Brain microvascular endothelial cell (primary cell): ENCODE data around the gene ARHGAP32.

Experiments used
- DNase-seq: peaks from one replicate; pipeline ENCODE4 v3.0.0-alpha.2; 2020
- H3K27ac ChIP-seq: fragments of 250-450 bp; sonication (Bioruptor Pico); 2 replicates; pipeline ENCODE4 v1.5.1; 2020; ENCODE audit warnings: mild to moderate bottlenecking, moderate library complexity
- H3K27me3 ChIP-seq: fragments of 250-450 bp; sonication (Bioruptor Pico); replicated peaks from 2 replicates; pipeline ENCODE4 v1.5.1; 2020; ENCODE audit warnings: mild to moderate bottlenecking
- H3K36me3 ChIP-seq: fragments of 250-450 bp; sonication (Bioruptor Pico); replicated peaks from 2 replicates; pipeline ENCODE4 v1.5.1; 2020; ENCODE audit warnings: mild to moderate bottlenecking
- H3K4me3 ChIP-seq: 2 replicates; pipeline ENCODE4 v1.5.1; 2011; ENCODE audit warnings: low read depth, mild to moderate bottlenecking, control low read depth, low read length, moderate library complexity
- CTCF ChIP-seq: IDR thresholded peaks from 2 replicates; pipeline ENCODE4 v1.5.1; 2011; ENCODE audit warnings: low read depth, mild to moderate bottlenecking, moderate library complexity, low read length, control low read depth, inconsistent platforms; ENCODE audit errors: missing control alignments
- in situ Hi-C: cut with HindIII; loops from 2 replicates; pipeline ENCODE4 v1.10.0; 2017; ENCODE audit warnings: low sequenced_read_pairs, low pct_ligation_motif_present

The ARHGAP32 gene

GRCh38 chr11:129035244-129035643 is 156.9 kb downstream of the ARHGAP32 start:
- no peak overlapping the region for H3K4me3 ChIP-seq
- no peaks in the 10 kb centered on the region for H3K27me3 ChIP-seq
- in situ Hi-C loops: no loop called here
- H3K36me3 ChIP-seq: no peaks in the 10 kb centered on the region
- no peak for DNase-seq
- TF ChIP-seq CTCF: no peak
- no peak overlapping the region for H3K27ac ChIP-seq

- TF ChIP-seq CTCF: no peak
- H3K27me3 ChIP-seq: no peaks in the 10 kb centered on the region
- H3K4me3 ChIP-seq: no peak overlapping the region
These were observed 158.1 kb downstream of the ARHGAP32 start for GRCh38 chr11:129034001-129034400.

GRCh38 chr11:129023968-129024676 is 168.0 kb downstream of the ARHGAP32 start:
- no peak overlapping the region for H3K27ac ChIP-seq
- H3K4me3 ChIP-seq: no peak overlapping the region
- in situ Hi-C loops: no loop called here
- no peaks in the 10 kb centered on the region for H3K27me3 ChIP-seq
- TF ChIP-seq CTCF: no peak
- no peaks in the 10 kb centered on the region for H3K36me3 ChIP-seq
- DNase-seq: peak; percentile 21

More at GRCh38 chr11:129034001-129034400, 158.1 kb downstream of the ARHGAP32 start:
- DNase-seq: no peak
- in situ Hi-C loops: no loop called here
- no peak overlapping the region for H3K27ac ChIP-seq
- H3K36me3 ChIP-seq: no peaks in the 10 kb centered on the region

- no peak for TF ChIP-seq CTCF
- in situ Hi-C loops: no loop called here
- no peak overlapping the region for H3K4me3 ChIP-seq
- no peaks in the 10 kb centered on the region for H3K36me3 ChIP-seq
- H3K27ac ChIP-seq: no peak overlapping the region
- no peak for DNase-seq
- H3K27me3 ChIP-seq: no peaks in the 10 kb centered on the region
These were observed 170.8 kb downstream of the ARHGAP32 start for GRCh38 chr11:129021295-129021694.

- no peak overlapping the region for H3K27ac ChIP-seq
- H3K27me3 ChIP-seq: no peaks in the 10 kb centered on the region
- no peak for DNase-seq
- no peak overlapping the region for H3K4me3 ChIP-seq
- H3K36me3 ChIP-seq: no peaks in the 10 kb centered on the region
- no peak for TF ChIP-seq CTCF
- in situ Hi-C loops: no loop called here
These were observed 173.1 kb downstream of the ARHGAP32 start for GRCh38 chr11:129018991-129019390.

- DNase-seq: no peak
- Histone ChIP-seq H3K27ac (no peak overlapping the region), H3K27me3 (no peaks in the 10 kb centered on the region), H3K36me3 (no peaks in the 10 kb centered on the region), H3K4me3 (no peak overlapping the region)
- in situ Hi-C loops: no loop called here
- TF ChIP-seq CTCF: no peak
These were observed 174.0 kb downstream of the ARHGAP32 start for GRCh38 chr11:129018126-129018525.
